Heart left ventricle (tissue), 16 donors: ENCODE data around the gene LRRC28. TPM values are rescaled to one million over a fixed set of nuclear protein-coding genes. Genes with fewer than 3 reads are reported as not detected.

Source experiments
- ATAC-seq, 4 donors: fragments of 200-7000 bp; cut with Tn5 transposase; one replicate each; pipeline ENCODE4 v1.9.1; 2020 to 2022; ENCODE audit warnings: moderate library complexity in 4 of 4, mild to moderate bottlenecking in 3 of 4, moderate number of reproducible peaks in 1 of 4
- DNase-seq, 5 donors: peaks; one replicate each; pipeline ENCODE4 v3.0.0-alpha.2; 2020
- H3K27ac ChIP-seq, 12 donors: fragments of 200-600 bp; sonication (generic) in 4 of 12; one replicate each; pipeline versions ENCODE4 v1.5.0 to v1.8.0; 2016 to 2022; ENCODE audit warnings: mild to moderate bottlenecking in 2 of 12
- H3K27me3 ChIP-seq, 9 donors: fragments of 200-600 bp; sonication (generic) in 2 of 9; one replicate each; pipeline versions ENCODE4 v1.5.1 to v1.8.0; 2016 to 2022; ENCODE audit warnings: mild to moderate bottlenecking in 3 of 9
- H3K36me3 ChIP-seq, 9 donors: fragments of 200-600 bp; sonication (generic) in 2 of 9; one replicate each; pipeline versions ENCODE4 v1.5.0 to v1.8.0; 2018 to 2022; ENCODE audit warnings: mild to moderate bottlenecking in 2 of 9
- H3K4me1 ChIP-seq, 12 donors: fragments of 200-600 bp; sonication (generic) in 4 of 12; one replicate each; pipeline versions ENCODE4 v1.5.0 to v1.8.0; 2016 to 2022; ENCODE audit warnings: mild to moderate bottlenecking in 3 of 12
- H3K4me3 ChIP-seq, 12 donors: fragments of 200-600 bp; sonication (generic) in 4 of 12; one replicate each; pipeline versions ENCODE4 v1.5.0 to v1.8.0; 2017 to 2022; ENCODE audit warnings: mild to moderate bottlenecking in 9 of 12, moderate library complexity in 4 of 12
- H3K9me3 ChIP-seq, 12 donors: fragments of 200-600 bp; sonication (generic) in 4 of 12; one replicate each; pipeline versions ENCODE4 v1.5.0 to v1.8.0; 2016 to 2022; ENCODE audit warnings: mild to moderate bottlenecking in 1 of 12
- CTCF ChIP-seq, 12 donors: fragments of 200-600 bp; sonication (generic) in 4 of 12; IDR thresholded peaks; one replicate each; pipeline versions ENCODE4 v1.5.0 to v1.8.0; 2018 to 2022; ENCODE audit warnings: antibody characterized with exemption in 12 of 12, mild to moderate bottlenecking in 5 of 12
- POLR2A ChIP-seq, 2 donors: fragments of 450-650 bp; IDR thresholded peaks; one replicate each; pipeline ENCODE4 v1.6.1; 2017; ENCODE audit warnings: antibody characterized with exemption in 2 of 2, mild to moderate bottlenecking in 2 of 2, moderate library complexity in 2 of 2
- WGBS, 4 donors: extraction: QIAGEN DNeasy Blood & Tissue Kit in 2 of 4; methylation state at CpG; one replicate each; pipeline versions ENCODE4 v1.1.5 to v1.1.7; 2013 to 2018; 5-methylcytosine and 5-hydroxymethylcytosine counted together
- intact Hi-C, 10 donors: fragments of 100-400 bp; cut with DNase I; formaldehyde crosslinking; loops; one replicate each; pipeline versions ENCODE4 v1.11.1 to v1.14.2; 2022
- polyA plus RNA-seq, 2 donors: library from polyadenylated mRNA; stranded (reverse); fragments of 200-250 nt; gene quantifications; one replicate each; pipeline ENCODE4 v1.2.3, GENCODE V29; 2013
- total RNA-seq, 9 donors: library from RNA; depleted of rRNA in 2 of 9; stranded (reverse); fragments of >200 nt in 2 of 9; fragmentation: NEBNext Ultra II Directional in 3 of 9; extraction: Animal tissue kit (Norgen Biotek cat#: 25700) in 3 of 9; gene quantifications; one replicate each; pipeline versions ENCODE4 v1.1.0 to v1.2.4, GENCODE V29; 2016 to 2023
- donor health status: ischemic (EF 13 %, LVEDD 7.1; RV severe dilation, severe dysfunction).
- donor health status: healthy with polysubstance abuse.
- donor health status: DM: no; HTN: yes; CAD: no.
- donor health status: DM: no; HTN: no; CAD: no.
- donor health status: ischemic (EF 25% LVEDD 6.9; RV normal size, moderate dysfunction).
- donor health status: ischemic (EF 25% LVEDD 5.7; RV mildly dilated, moderate dysfunction).
- donor health status: healthy.
- donor health status: DM: yes; HTN: yes; CAD: no.
- donor health status: ischemic (EF 35%, LVEDD 5.7; RV mildly dilated, moderate dysfunction).
- donor health status: nonischemic (EF 11% LVEDD 7.7; RV severe dilation, severe dysfunction).
- donor health status: DM: yes; HTN: yes; CAD: no.
- donor health status: PGD.
- donor health status: ischemic (EF 29% LVEDD 5.4; RV normal size, mild dysfunction).
- donor health status: nonischemic (EF 23%, LVEDD 6.1; RV moderate dilation, normal function).

Gene LRRC28
- total and polyA plus RNA-seq, 11 donors = 5.1 to 28.6 (median 20.1) TPM

GRCh38 chr15:99291643-99292042 lies 40.4 kb downstream of the LRRC28 start:
- intact Hi-C loops = loop anchor here in 4 of 10 donors (10.0 kb wide), 4 partner anchors 53 to 273 kb away; partner anchors contain the start of gene MEF2A (in 1 of the 4)
- Histone ChIP-seq H3K4me3 (no peak overlapping the region), H3K27ac (no peak overlapping the region), H3K36me3 (peaks cover 0 to 23% (median 4%) of the 10 kb centered on the region in 9 donors), H3K9me3 (peaks cover 0 to 6% (median 0%) of the 10 kb centered on the region in 12 donors), H3K4me1 (peaks cover 0 to 5% (median 0%) of the 10 kb centered on the region in 12 donors), H3K27me3 (no peaks in the 10 kb centered on the region)
- TF ChIP-seq POLR2A (IDR thresholded peaks at IDR 0.05) = no peak
- TF ChIP-seq CTCF (IDR thresholded peaks at IDR 0.05) = no peak
- ATAC-seq (no peak), DNase-seq (no peak)

- no peak for ATAC-seq
- Histone ChIP-seq H3K36me3 (peaks cover 0 to 14% (median 4%) of the 10 kb centered on the region in 9 donors), H3K4me1 (no peaks in the 10 kb centered on the region), H3K9me3 (peaks cover 0 to 6% (median 0%) of the 10 kb centered on the region in 12 donors), H3K27ac (no peak overlapping the region), H3K4me3 (no peak overlapping the region), H3K27me3 (no peaks in the 10 kb centered on the region)
- no peak for TF ChIP-seq POLR2A (IDR thresholded peaks at IDR 0.05)
- TF ChIP-seq CTCF (IDR thresholded peaks at IDR 0.05) = no peak
- intact Hi-C loops = loop anchor here in 4 of 10 donors (10.0 kb wide), 4 partner anchors 49 to 269 kb away; partner anchors contain the start of gene MEF2A (in 1 of the 4)
- no peak for DNase-seq
Measured at GRCh38 chr15:99295840-99296239, 44.6 kb downstream of the LRRC28 start.

- no peak overlapping the region for H3K4me3 ChIP-seq
- intact Hi-C loops = loop anchor here in 4 of 10 donors (10.0 kb wide), 4 partner anchors 48 to 268 kb away; partner anchors contain the start of gene MEF2A (in 1 of the 4)
- H3K4me1 ChIP-seq = no peaks in the 10 kb centered on the region
- peaks cover 0 to 10% (median 4%) of the 10 kb centered on the region in 9 donors for H3K36me3 ChIP-seq
- H3K9me3 ChIP-seq = peaks cover 0 to 6% (median 0%) of the 10 kb centered on the region in 12 donors
- WGBS, 4 donors = 86 to 95% (median 92%) methylated on average over 2 of the region's 2 CpGs
- H3K27ac ChIP-seq = no peak overlapping the region
- DNase-seq = no peak
- ATAC-seq = no peak
- no peak for TF ChIP-seq POLR2A (IDR thresholded peaks at IDR 0.05)
- TF ChIP-seq CTCF (IDR thresholded peaks at IDR 0.05) = no peak
- no peaks in the 10 kb centered on the region for H3K27me3 ChIP-seq
Measured at GRCh38 chr15:99296386-99296785, 45.1 kb downstream of the LRRC28 start.

- H3K4me1 ChIP-seq = peaks cover 0 to 24% (median 6%) of the 10 kb centered on the region in 12 donors
- no peak overlapping the region for H3K4me3 ChIP-seq
- H3K9me3 ChIP-seq = no peaks in the 10 kb centered on the region
- intact Hi-C loops = loop anchor here in 1 of 10 donors (5.0 kb wide), 1 partner anchor 398 kb away; no protein-coding TSS in a partner anchor
- no peaks in the 10 kb centered on the region for H3K27me3 ChIP-seq
- ATAC-seq = no peak
- no peak overlapping the region for H3K27ac ChIP-seq
- 30 to 39% (median 33%) methylated on average over 4 of the region's 4 CpGs for WGBS, 4 donors
- no peak for TF ChIP-seq CTCF (IDR thresholded peaks at IDR 0.05)
- TF ChIP-seq POLR2A (IDR thresholded peaks at IDR 0.05) = no peak
- no peak for DNase-seq
- H3K36me3 ChIP-seq = no peaks in the 10 kb centered on the region
Measured at GRCh38 chr15:99303907-99304306, 52.6 kb downstream of the LRRC28 start.
